ENCODE results near the gene SLC52A1.
"Not testable (repeated sequence)": the region's sequence is repeated elsewhere in the genome, so short reads cannot be mapped to it uniquely, and the experiment has no call there.

Gene SLC52A1

GRCh38 chr17:5035315-5035714 lies at the start of gene SLC52A1:
Gene SLC52A1 (minus strand): TSS chr17:5035426. CDS start chr17:5034606, 820 bp downstream.
- DNase-seq, result no peak

GRCh38 chr17:5080591-5080990 lies 45.4 kb upstream of the SLC52A1 start:
- no peak for DNase-seq

- DNase-seq, result peak; percentile 91
Measured at GRCh38 chr17:5078106-5079028, 43.1 kb upstream of the SLC52A1 start, which contains the start of gene ZFP3. Gene ZFP3 (plus strand): TSS chr17:5078467. CDS start chr17:5091505, 13,038 bp downstream.

- DNase-seq, result no peak
Measured at GRCh38 chr17:5077781-5078105, 42.5 kb upstream of the SLC52A1 start.

GRCh38 chr17:5077275-5077674 lies 42.0 kb upstream of the SLC52A1 start:
- DNase-seq, result not testable (repeated sequence)

- not testable (repeated sequence) for DNase-seq
Measured at GRCh38 chr17:5075472-5075871, 40.2 kb upstream of the SLC52A1 start.

GRCh38 chr17:5069724-5070123 lies 34.5 kb upstream of the SLC52A1 start:
- DNase-seq, result no peak

- no peak for DNase-seq
Measured at GRCh38 chr17:5068236-5068635, 33.0 kb upstream of the SLC52A1 start.

- no peak for DNase-seq
Measured at GRCh38 chr17:5065227-5065744, 30.1 kb upstream of the SLC52A1 start.

GRCh38 chr17:5055543-5055942 lies 20.3 kb upstream of the SLC52A1 start:
- DNase-seq, result no peak

GRCh38 chr17:5050278-5050677 lies 15.1 kb upstream of the SLC52A1 start:
- peak; percentile 61 for DNase-seq

- DNase-seq, result no peak
Measured at GRCh38 chr17:5049314-5049841, 14.2 kb upstream of the SLC52A1 start.

GRCh38 chr17:5047446-5047845 lies 12.2 kb upstream of the SLC52A1 start:
- DNase-seq, result no peak

- no peak for DNase-seq
Measured at GRCh38 chr17:5045496-5045895, 10.3 kb upstream of the SLC52A1 start.

GRCh38 chr17:5044630-5045029 lies 9.4 kb upstream of the SLC52A1 start:
- DNase-seq, result no peak

- DNase-seq, result no peak
Measured at GRCh38 chr17:5043524-5043923, 8.3 kb upstream of the SLC52A1 start.

GRCh38 chr17:5042157-5043022 lies 7.2 kb upstream of the SLC52A1 start:
- DNase-seq, result no peak

- no peak for DNase-seq
Measured at GRCh38 chr17:5034651-5035050, 575 bp downstream of the SLC52A1 start.

GRCh38 chr17:5034063-5034462 lies 1.2 kb downstream of the SLC52A1 start:
- no peak for DNase-seq

GRCh38 chr17:5033352-5034015 lies 1.7 kb downstream of the SLC52A1 start:
- no peak for DNase-seq

- DNase-seq, result no peak
Measured at GRCh38 chr17:5032865-5033264, 2.4 kb downstream of the SLC52A1 start.

GRCh38 chr17:5031365-5032082 lies 3.7 kb downstream of the SLC52A1 start:
- DNase-seq, result peak; percentile 84

Data from right hindlimb (tissue), 1 donor.